RWPE2 (cell line): ENCODE results near the gene SPAAR.
A peak's percentile ranks its signal among the peaks of the same experiment; 100 is the strongest.

Source experiments
- ATAC-seq: fragments of 200-7000 bp; cut with Tn5 transposase; 3 replicates; pipeline ENCODE4 v1.9.1; 2021; ENCODE audit warnings: low read depth
- DNase-seq: peaks from one replicate; pipeline ENCODE4 v3.0.0-alpha.2; 2020; ENCODE audit warnings: low spot score
- H3K27ac ChIP-seq: fragments of 450-650 bp; 2 replicates; pipeline ENCODE4 v1.5.1; 2017; ENCODE audit warnings: mild to moderate bottlenecking; ENCODE audit not compliant: poor library complexity, severe bottlenecking
- H3K27me3 ChIP-seq: fragments of 250-450 bp; sonication (Bioruptor Pico); 2 replicates; pipeline ENCODE4 v1.5.1; 2021; ENCODE audit warnings: mild to moderate bottlenecking, moderate library complexity; ENCODE audit not compliant: insufficient read depth, poor library complexity, severe bottlenecking
- H3K36me3 ChIP-seq: fragments of 250-450 bp; sonication (Bioruptor Pico); 2 replicates; pipeline ENCODE4 v1.5.1; 2020; ENCODE audit warnings: low read depth, mild to moderate bottlenecking, moderate library complexity
- H3K4me1 ChIP-seq: fragments of 250-450 bp; sonication (Bioruptor Pico); 2 replicates; pipeline ENCODE4 v1.5.1; 2021; ENCODE audit warnings: mild to moderate bottlenecking, moderate library complexity; ENCODE audit not compliant: insufficient read depth, poor library complexity, severe bottlenecking
- H3K4me3 ChIP-seq: fragments of 250-450 bp; sonication (Bioruptor Pico); 2 replicates; pipeline ENCODE4 v1.5.1; 2021; ENCODE audit warnings: mild to moderate bottlenecking, moderate library complexity; ENCODE audit not compliant: severe bottlenecking
- H3K9me3 ChIP-seq: fragments of 250-450 bp; sonication (Bioruptor Pico); 2 replicates; pipeline ENCODE4 v1.5.1; 2021; ENCODE audit warnings: mild to moderate bottlenecking, moderate library complexity; ENCODE audit not compliant: severe bottlenecking
- TF ChIP-seq, protein P1 (sequence below): fragments of 450-650 bp; IDR thresholded peaks from one replicate; pipeline ENCODE4 v1.5.1; 2017; ENCODE audit warnings: mild to moderate bottlenecking, moderate library complexity; ENCODE audit not compliant: poor library complexity, severe bottlenecking

The SPAAR gene

GRCh38 chr9:35914301-35914807, 5.1 kb downstream of the SPAAR start:
- Histone ChIP-seq H3K4me1 (peaks cover 4% of the 10 kb centered on the region), H3K27me3 (no peaks in the 10 kb centered on the region), H3K4me3 (no peak overlapping the region), H3K27ac (no peak overlapping the region), H3K36me3 (no peaks in the 10 kb centered on the region), H3K9me3 (no peaks in the 10 kb centered on the region)
- TF ChIP-seq, protein P1, sequence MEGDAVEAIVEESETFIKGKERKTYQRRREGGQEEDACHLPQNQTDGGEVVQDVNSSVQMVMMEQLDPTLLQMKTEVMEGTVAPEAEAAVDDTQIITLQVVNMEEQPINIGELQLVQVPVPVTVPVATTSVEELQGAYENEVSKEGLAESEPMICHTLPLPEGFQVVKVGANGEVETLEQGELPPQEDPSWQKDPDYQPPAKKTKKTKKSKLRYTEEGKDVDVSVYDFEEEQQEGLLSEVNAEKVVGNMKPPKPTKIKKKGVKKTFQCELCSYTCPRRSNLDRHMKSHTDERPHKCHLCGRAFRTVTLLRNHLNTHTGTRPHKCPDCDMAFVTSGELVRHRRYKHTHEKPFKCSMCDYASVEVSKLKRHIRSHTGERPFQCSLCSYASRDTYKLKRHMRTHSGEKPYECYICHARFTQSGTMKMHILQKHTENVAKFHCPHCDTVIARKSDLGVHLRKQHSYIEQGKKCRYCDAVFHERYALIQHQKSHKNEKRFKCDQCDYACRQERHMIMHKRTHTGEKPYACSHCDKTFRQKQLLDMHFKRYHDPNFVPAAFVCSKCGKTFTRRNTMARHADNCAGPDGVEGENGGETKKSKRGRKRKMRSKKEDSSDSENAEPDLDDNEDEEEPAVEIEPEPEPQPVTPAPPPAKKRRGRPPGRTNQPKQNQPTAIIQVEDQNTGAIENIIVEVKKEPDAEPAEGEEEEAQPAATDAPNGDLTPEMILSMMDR, result no peak
- ATAC-seq (peak; percentile 45; the same call in 2 of the 3 replicates), DNase-seq (no peak)

GRCh38 chr9:35915681-35916294, 6.5 kb downstream of the SPAAR start:
- H3K4me3 ChIP-seq, result no peak overlapping the region
- no peaks in the 10 kb centered on the region for H3K27me3 ChIP-seq
- peaks cover under 1% of the 10 kb centered on the region for H3K4me1 ChIP-seq
- TF ChIP-seq, protein P1, result no peak
- DNase-seq, result no peak
- no peak overlapping the region for H3K27ac ChIP-seq
- no peak; the same call in 2 of the 3 replicates for ATAC-seq
- no peaks in the 10 kb centered on the region for H3K9me3 ChIP-seq
- H3K36me3 ChIP-seq, result no peaks in the 10 kb centered on the region

DNA sequence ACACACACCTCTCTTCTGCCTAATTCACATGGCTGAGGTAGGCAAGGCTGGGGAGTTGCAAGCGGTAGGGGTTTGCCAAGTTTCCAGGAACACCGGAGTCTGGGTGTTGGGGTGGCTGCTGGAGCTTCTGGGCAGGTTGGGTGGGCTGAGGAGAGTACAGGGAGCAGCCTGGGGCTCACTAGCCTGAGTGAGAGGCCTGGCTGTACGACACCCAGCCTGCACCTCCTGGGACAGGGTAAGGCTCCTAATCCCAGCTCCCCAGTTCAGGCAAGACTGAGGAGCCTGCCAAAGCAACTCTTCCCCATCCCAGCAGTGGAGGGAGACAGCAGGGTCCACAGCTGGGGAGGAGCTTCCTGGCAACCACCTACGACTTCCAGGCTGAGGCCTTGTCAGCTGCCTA, 8.0 kb downstream of the SPAAR start:
- Histone ChIP-seq H3K27ac (no peak overlapping the region), H3K4me1 (no peaks in the 10 kb centered on the region), H3K4me3 (no peak overlapping the region), H3K27me3 (no peaks in the 10 kb centered on the region), H3K36me3 (no peaks in the 10 kb centered on the region), H3K9me3 (no peaks in the 10 kb centered on the region)
- ATAC-seq, result no peak
- no peak for DNase-seq
- TF ChIP-seq, protein P1, result no peak

- Histone ChIP-seq H3K27ac (no peak overlapping the region), H3K9me3 (no peaks in the 10 kb centered on the region), H3K27me3 (no peaks in the 10 kb centered on the region), H3K4me3 (no peak overlapping the region), H3K4me1 (peaks cover 7% of the 10 kb centered on the region), H3K36me3 (no peaks in the 10 kb centered on the region)
- TF ChIP-seq, protein P1, result no peak
- ATAC-seq, result no peak
- no peak for DNase-seq
Observed at GRCh38 chr9:35918780-35919179, 9.5 kb downstream of the SPAAR start.

DNA sequence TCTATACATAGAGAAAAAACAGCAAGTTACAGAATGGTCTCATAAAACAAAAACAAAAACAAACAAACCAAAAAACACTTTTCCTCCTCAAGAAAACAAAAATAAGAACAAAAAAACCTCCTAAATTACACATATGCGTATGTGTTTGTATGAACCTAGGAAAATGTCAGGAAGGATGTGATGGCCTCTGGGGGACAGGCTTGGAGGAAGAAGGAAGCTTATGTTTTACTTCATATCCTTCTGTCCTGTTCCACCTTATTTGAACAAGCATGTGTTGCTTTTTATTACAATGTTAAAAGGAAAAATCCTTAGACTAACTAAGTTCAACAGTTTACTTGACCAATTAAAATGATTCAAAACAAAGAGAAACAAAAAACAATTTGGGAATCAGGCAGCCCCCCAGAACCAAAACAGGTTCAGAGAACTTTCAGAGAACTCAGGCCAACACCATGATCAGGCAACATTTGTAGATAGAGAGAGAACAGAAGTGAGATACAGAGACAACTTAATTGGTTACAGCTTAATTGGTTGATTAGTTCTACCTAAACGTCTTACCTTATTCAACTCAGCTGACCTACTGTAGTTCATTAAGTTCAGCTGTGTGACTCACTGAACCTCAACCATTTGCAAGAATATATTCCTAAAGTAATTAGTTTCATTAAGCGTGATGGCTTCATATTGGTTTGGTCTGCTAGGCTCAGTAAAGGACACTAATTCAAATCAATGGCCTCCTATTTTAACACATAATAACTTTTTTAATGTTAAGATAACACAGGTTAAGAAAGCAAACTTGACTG, 10.1 kb downstream of the SPAAR start:
- no peaks in the 10 kb centered on the region for H3K9me3 ChIP-seq
- TF ChIP-seq, protein P1, result no peak
- DNase-seq, result no peak
- no peaks in the 10 kb centered on the region for H3K36me3 ChIP-seq
- H3K27ac ChIP-seq, result no peak overlapping the region
- no peak for ATAC-seq
- no peak overlapping the region for H3K4me3 ChIP-seq
- no peaks in the 10 kb centered on the region for H3K27me3 ChIP-seq
- peaks cover 13% of the 10 kb centered on the region for H3K4me1 ChIP-seq
